ENCODE data around the gene SPRED2.

SPRED2 gene

GRCh38 chr2:65392609-65393008 lies 39.8 kb downstream of the SPRED2 start:
- in situ Hi-C loops (cut with HindIII; ENCODE audit: low sequenced_read_pairs), result no loop called here
- no peak for DNase-seq (ENCODE audit: low read depth, low spot score)
- H3K4me3 ChIP-seq (ENCODE audit: low read depth, low read length), result no peak overlapping the region
- no peak for TF ChIP-seq CTCF (IDR thresholded peaks at IDR 0.05; ENCODE audit: low read depth, low read length)

- no peak for DNase-seq (ENCODE audit: low read depth, low spot score)
- no peak overlapping the region for H3K4me3 ChIP-seq (ENCODE audit: low read depth, low read length)
- no peak for TF ChIP-seq CTCF (IDR thresholded peaks at IDR 0.05; ENCODE audit: low read depth, low read length)
- in situ Hi-C loops (cut with HindIII; ENCODE audit: low sequenced_read_pairs), result no loop called here
Observed at GRCh38 chr2:65390134-65390533, 42.3 kb downstream of the SPRED2 start.

- no peak for DNase-seq (ENCODE audit: low read depth, low spot score)
- no peak for TF ChIP-seq CTCF (IDR thresholded peaks at IDR 0.05; ENCODE audit: low read depth, low read length)
- in situ Hi-C loops (cut with HindIII; ENCODE audit: low sequenced_read_pairs), result no loop called here
- no peak overlapping the region for H3K4me3 ChIP-seq (ENCODE audit: low read depth, low read length)
Observed at GRCh38 chr2:65389476-65389875, 42.9 kb downstream of the SPRED2 start.

GRCh38 chr2:65388596-65389390 lies 43.6 kb downstream of the SPRED2 start:
- in situ Hi-C loops (cut with HindIII; ENCODE audit: low sequenced_read_pairs), result no loop called here
- no peak overlapping the region for H3K4me3 ChIP-seq (ENCODE audit: low read depth, low read length)
- no peak for DNase-seq (ENCODE audit: low read depth, low spot score)
- TF ChIP-seq CTCF (IDR thresholded peaks at IDR 0.05; ENCODE audit: low read depth, low read length), result no peak

- no peak for TF ChIP-seq CTCF (IDR thresholded peaks at IDR 0.05; ENCODE audit: low read depth, low read length)
- no peak overlapping the region for H3K4me3 ChIP-seq (ENCODE audit: low read depth, low read length)
- in situ Hi-C loops (cut with HindIII; ENCODE audit: low sequenced_read_pairs), result no loop called here
- DNase-seq (ENCODE audit: low read depth, low spot score), result no peak
Observed at GRCh38 chr2:65388051-65388531, 44.3 kb downstream of the SPRED2 start.

- H3K4me3 ChIP-seq (ENCODE audit: low read depth, low read length), result no peak overlapping the region
- no peak for DNase-seq (ENCODE audit: low read depth, low spot score)
- no peak for TF ChIP-seq CTCF (IDR thresholded peaks at IDR 0.05; ENCODE audit: low read depth, low read length)
- in situ Hi-C loops (cut with HindIII; ENCODE audit: low sequenced_read_pairs), result no loop called here
Observed at GRCh38 chr2:65386989-65387388, 45.4 kb downstream of the SPRED2 start.

Data from astrocyte of the spinal cord (primary cell).